ENCODE data around the gene SPO11. TPM values are rescaled to one million over a fixed set of nuclear protein-coding genes. Genes with fewer than 3 reads are reported as not detected.

Gene SPO11
- total and polyA plus RNA-seq, 2 of the 13 experiments (the other 11 are each of a cell fraction or from before 2014, with no cell fraction given): not detected

DNA sequence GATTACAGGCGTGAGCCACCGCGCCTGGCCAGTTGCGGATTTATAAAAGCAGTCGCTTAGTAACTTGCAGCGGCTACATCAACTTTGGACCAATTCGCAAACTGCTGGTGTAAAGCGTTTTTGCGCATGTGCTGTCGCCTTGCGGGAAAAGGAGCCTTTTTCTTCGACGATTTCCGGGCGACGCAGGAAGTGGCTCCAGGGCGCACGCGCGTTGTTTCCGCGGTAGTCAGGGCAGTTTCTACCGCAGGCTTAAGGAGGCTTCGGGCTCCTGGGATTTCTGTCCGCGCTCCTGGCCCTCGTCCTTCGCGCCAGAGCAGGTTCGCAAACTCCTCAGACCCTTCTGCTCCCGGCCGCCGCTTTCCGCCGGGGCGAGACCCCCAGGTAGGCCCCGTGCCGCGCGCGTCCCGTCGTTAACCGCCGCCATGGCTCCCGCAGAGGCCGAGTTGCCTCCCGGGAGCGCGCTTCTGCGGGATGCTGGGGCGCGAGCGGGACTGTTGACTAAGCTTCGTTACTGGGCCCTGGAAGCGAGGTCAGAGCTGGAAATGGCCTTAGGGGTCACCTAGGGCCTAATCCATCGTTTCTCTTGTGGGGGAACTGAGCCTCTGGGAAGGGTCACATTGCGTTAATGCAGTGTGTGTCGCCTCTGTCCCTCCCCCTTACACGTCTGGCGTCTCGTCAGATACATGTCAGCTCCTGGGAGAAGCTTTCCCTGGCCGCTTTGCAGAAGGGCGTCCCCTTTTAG is 21.6 kb downstream of the SPO11 start, which contains the start of gene RAE1 (continued):
- TF ChIP-seq ZNF350 (CRISPR knock-in tag; IDR thresholded peaks at IDR 0.05; ENCODE audit: borderline replicate concordance, low read depth) (peak; percentile 88), EP300 (IDR thresholded peaks at IDR 0.05; ENCODE audit: low read depth in 2 of 2, low read length in 2 of 2) (no peak), EP300 (CRISPR knock-in tag; IDR thresholded peaks at IDR 0.05; ENCODE audit: borderline replicate concordance) (0 out of 2 replicates have a peak, but pooled peaks have one; percentile 11), ZBTB34 (CRISPR knock-in tag; IDR thresholded peaks at IDR 0.05) (peak; percentile 70), CENPT (CRISPR knock-in tag; IDR thresholded peaks at IDR 0.05; ENCODE audit: low read depth) (no peak), ELF3 (CRISPR knock-in tag; IDR thresholded peaks at IDR 0.05) (peak; percentile 65; the same call in 1 of the 2 replicates), RBM39 (IDR thresholded peaks at IDR 0.05; ENCODE audit: low read depth, low read length, poor library complexity, severe bottlenecking) (peak; percentile 92), SRSF1 (optimal IDR thresholded peaks at IDR 0.05; ENCODE audit: low read depth, low read length) (peak; percentile 73), ZSCAN30 (CRISPR knock-in tag; IDR thresholded peaks at IDR 0.05) (no peak), MTA1 (CRISPR knock-in tag; IDR thresholded peaks at IDR 0.05; ENCODE audit: borderline replicate concordance) (peak; percentile 93; the same call in 1 of the 2 replicates), ZNF33A (CRISPR knock-in tag; IDR thresholded peaks at IDR 0.05; ENCODE audit: borderline replicate concordance) (peak; percentile 50; the same call in 1 of the 2 replicates)
- TF ChIP-seq, protein P1, sequence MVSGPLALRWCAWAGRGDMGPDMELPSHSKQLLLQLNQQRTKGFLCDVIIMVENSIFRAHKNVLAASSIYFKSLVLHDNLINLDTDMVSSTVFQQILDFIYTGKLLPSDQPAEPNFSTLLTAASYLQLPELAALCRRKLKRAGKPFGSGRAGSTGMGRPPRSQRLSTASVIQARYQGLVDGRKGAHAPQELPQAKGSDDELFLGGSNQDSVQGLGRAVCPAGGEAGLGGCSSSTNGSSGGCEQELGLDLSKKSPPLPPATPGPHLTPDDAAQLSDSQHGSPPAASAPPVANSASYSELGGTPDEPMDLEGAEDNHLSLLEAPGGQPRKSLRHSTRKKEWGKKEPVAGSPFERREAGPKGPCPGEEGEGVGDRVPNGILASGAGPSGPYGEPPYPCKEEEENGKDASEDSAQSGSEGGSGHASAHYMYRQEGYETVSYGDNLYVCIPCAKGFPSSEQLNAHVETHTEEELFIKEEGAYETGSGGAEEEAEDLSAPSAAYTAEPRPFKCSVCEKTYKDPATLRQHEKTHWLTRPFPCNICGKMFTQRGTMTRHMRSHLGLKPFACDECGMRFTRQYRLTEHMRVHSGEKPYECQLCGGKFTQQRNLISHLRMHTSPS (CRISPR knock-in tag; IDR thresholded peaks at IDR 0.05; ENCODE audit: low read depth): no peak
- TF ChIP-seq, protein P2, sequence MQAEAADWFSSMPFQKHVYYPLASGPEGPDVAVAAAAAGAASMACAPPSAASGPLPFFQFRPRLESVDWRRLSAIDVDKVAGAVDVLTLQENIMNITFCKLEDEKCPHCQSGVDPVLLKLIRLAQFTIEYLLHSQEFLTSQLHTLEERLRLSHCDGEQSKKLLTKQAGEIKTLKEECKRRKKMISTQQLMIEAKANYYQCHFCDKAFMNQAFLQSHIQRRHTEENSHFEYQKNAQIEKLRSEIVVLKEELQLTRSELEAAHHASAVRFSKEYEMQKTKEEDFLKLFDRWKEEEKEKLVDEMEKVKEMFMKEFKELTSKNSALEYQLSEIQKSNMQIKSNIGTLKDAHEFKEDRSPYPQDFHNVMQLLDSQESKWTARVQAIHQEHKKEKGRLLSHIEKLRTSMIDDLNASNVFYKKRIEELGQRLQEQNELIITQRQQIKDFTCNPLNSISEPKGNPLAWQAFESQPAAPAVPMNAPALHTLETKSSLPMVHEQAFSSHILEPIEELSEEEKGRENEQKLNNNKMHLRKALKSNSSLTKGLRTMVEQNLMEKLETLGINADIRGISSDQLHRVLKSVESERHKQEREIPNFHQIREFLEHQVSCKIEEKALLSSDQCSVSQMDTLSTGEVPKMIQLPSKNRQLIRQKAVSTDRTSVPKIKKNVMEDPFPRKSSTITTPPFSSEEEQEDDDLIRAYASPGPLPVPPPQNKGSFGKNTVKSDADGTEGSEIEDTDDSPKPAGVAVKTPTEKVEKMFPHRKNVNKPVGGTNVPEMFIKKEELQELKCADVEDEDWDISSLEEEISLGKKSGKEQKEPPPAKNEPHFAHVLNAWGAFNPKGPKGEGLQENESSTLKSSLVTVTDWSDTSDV (CRISPR knock-in tag; IDR thresholded peaks at IDR 0.05): peak; percentile 94
- TF ChIP-seq, protein P3, sequence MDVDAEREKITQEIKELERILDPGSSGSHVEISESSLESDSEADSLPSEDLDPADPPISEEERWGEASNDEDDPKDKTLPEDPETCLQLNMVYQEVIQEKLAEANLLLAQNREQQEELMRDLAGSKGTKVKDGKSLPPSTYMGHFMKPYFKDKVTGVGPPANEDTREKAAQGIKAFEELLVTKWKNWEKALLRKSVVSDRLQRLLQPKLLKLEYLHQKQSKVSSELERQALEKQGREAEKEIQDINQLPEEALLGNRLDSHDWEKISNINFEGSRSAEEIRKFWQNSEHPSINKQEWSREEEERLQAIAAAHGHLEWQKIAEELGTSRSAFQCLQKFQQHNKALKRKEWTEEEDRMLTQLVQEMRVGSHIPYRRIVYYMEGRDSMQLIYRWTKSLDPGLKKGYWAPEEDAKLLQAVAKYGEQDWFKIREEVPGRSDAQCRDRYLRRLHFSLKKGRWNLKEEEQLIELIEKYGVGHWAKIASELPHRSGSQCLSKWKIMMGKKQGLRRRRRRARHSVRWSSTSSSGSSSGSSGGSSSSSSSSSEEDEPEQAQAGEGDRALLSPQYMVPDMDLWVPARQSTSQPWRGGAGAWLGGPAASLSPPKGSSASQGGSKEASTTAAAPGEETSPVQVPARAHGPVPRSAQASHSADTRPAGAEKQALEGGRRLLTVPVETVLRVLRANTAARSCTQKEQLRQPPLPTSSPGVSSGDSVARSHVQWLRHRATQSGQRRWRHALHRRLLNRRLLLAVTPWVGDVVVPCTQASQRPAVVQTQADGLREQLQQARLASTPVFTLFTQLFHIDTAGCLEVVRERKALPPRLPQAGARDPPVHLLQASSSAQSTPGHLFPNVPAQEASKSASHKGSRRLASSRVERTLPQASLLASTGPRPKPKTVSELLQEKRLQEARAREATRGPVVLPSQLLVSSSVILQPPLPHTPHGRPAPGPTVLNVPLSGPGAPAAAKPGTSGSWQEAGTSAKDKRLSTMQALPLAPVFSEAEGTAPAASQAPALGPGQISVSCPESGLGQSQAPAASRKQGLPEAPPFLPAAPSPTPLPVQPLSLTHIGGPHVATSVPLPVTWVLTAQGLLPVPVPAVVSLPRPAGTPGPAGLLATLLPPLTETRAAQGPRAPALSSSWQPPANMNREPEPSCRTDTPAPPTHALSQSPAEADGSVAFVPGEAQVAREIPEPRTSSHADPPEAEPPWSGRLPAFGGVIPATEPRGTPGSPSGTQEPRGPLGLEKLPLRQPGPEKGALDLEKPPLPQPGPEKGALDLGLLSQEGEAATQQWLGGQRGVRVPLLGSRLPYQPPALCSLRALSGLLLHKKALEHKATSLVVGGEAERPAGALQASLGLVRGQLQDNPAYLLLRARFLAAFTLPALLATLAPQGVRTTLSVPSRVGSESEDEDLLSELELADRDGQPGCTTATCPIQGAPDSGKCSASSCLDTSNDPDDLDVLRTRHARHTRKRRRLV (CRISPR knock-in tag; IDR thresholded peaks at IDR 0.05): peak; percentile 95
